Mammary epithelial cell (primary cell): ENCODE results near the gene RAD51B.
"Not testable (repeated sequence)": the region's sequence is repeated elsewhere in the genome, so short reads cannot be mapped to it uniquely, and the experiment has no call there.

Source experiments
- EZH2 ChIP-seq: IDR thresholded peaks from 2 replicates; pipeline ENCODE4 v1.6.1; 2012; ENCODE audit warnings: low read length, inconsistent platforms, borderline replicate concordance
- TF ChIP-seq, protein P1 (sequence below), 2 donors: IDR thresholded peaks in 1 of 2; conservative IDR thresholded peaks in 1 of 2; 2 replicates each; pipeline ENCODE4 v1.5.1; 2011 to 2012; ENCODE audit warnings: inconsistent platforms in 2 of 2, low read length in 2 of 2, mild to moderate bottlenecking in 2 of 2, control low read depth in 1 of 2, low read depth in 1 of 2; ENCODE audit not compliant: insufficient read depth in 1 of 2; ENCODE audit errors: extremely low read depth in 1 of 2

DNA sequence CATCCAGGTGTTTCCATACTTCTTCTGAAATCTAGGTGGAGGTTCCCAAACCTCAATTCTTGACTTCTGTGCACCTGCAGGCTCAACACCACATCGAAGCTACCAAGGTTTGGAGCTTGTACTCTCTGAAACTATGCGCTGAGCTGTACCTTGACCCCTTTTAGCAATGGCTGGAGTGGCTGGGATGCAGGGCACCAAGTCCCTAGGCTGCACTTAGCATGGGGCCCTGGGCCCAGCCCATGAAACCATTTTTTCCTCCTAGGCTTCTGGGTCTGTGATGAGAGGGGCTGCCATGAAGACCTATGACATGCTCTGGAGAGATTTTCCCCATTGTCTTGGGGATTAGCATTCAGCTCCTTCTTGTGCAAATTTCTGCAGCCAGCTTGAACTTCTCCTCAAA lies 148.4 kb downstream of the RAD51B start:
- TF ChIP-seq, protein P1, sequence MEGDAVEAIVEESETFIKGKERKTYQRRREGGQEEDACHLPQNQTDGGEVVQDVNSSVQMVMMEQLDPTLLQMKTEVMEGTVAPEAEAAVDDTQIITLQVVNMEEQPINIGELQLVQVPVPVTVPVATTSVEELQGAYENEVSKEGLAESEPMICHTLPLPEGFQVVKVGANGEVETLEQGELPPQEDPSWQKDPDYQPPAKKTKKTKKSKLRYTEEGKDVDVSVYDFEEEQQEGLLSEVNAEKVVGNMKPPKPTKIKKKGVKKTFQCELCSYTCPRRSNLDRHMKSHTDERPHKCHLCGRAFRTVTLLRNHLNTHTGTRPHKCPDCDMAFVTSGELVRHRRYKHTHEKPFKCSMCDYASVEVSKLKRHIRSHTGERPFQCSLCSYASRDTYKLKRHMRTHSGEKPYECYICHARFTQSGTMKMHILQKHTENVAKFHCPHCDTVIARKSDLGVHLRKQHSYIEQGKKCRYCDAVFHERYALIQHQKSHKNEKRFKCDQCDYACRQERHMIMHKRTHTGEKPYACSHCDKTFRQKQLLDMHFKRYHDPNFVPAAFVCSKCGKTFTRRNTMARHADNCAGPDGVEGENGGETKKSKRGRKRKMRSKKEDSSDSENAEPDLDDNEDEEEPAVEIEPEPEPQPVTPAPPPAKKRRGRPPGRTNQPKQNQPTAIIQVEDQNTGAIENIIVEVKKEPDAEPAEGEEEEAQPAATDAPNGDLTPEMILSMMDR (conservative IDR thresholded peaks at IDR 0.05 in 1 of 2, IDR thresholded peaks at IDR 0.05 in 1 of 2; ENCODE audit: extremely low read depth in 1 of 2, insufficient read depth in 1 of 2, low read depth in 1 of 2, low read length in 2 of 2) = not testable (repeated sequence)
- not testable (repeated sequence) for TF ChIP-seq EZH2
